Heart left ventricle (tissue), 13 donors: Measurements from ENCODE around the gene CASZ1.

Experiments used
- POLR2A ChIP-seq, 2 donors: fragments of 450-650 bp; IDR thresholded peaks; one replicate each; pipeline ENCODE4 v1.6.1; 2017; ENCODE audit warnings: antibody characterized with exemption in 2 of 2, mild to moderate bottlenecking in 2 of 2, moderate library complexity in 2 of 2
- TF ChIP-seq, protein P1 (sequence below), 12 donors: fragments of 200-600 bp; sonication (generic) in 4 of 12; IDR thresholded peaks; one replicate each; pipeline versions ENCODE4 v1.5.0 to v1.8.0; 2018 to 2022; ENCODE audit warnings: antibody characterized with exemption in 12 of 12, mild to moderate bottlenecking in 5 of 12
- donor health status: ischemic (EF 13 %, LVEDD 7.1; RV severe dilation, severe dysfunction).
- donor health status: DM: no; HTN: yes; CAD: no.
- donor health status: DM: no; HTN: no; CAD: no.
- donor health status: ischemic (EF 25% LVEDD 6.9; RV normal size, moderate dysfunction).
- donor health status: ischemic (EF 25% LVEDD 5.7; RV mildly dilated, moderate dysfunction).
- donor health status: ischemic (EF 35%, LVEDD 5.7; RV mildly dilated, moderate dysfunction).
- donor health status: nonischemic (EF 11% LVEDD 7.7; RV severe dilation, severe dysfunction).
- donor health status: DM: yes; HTN: yes; CAD: no.
- donor health status: PGD.
- donor health status: ischemic (EF 29% LVEDD 5.4; RV normal size, mild dysfunction).
- donor health status: nonischemic (EF 23%, LVEDD 6.1; RV moderate dilation, normal function).

- TF ChIP-seq, protein P1, sequence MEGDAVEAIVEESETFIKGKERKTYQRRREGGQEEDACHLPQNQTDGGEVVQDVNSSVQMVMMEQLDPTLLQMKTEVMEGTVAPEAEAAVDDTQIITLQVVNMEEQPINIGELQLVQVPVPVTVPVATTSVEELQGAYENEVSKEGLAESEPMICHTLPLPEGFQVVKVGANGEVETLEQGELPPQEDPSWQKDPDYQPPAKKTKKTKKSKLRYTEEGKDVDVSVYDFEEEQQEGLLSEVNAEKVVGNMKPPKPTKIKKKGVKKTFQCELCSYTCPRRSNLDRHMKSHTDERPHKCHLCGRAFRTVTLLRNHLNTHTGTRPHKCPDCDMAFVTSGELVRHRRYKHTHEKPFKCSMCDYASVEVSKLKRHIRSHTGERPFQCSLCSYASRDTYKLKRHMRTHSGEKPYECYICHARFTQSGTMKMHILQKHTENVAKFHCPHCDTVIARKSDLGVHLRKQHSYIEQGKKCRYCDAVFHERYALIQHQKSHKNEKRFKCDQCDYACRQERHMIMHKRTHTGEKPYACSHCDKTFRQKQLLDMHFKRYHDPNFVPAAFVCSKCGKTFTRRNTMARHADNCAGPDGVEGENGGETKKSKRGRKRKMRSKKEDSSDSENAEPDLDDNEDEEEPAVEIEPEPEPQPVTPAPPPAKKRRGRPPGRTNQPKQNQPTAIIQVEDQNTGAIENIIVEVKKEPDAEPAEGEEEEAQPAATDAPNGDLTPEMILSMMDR (IDR thresholded peaks at IDR 0.05) = no peak
- no peak for TF ChIP-seq POLR2A (IDR thresholded peaks at IDR 0.05)
These were observed 38.4 kb upstream of the CASZ1 start for GRCh38 chr1:10834770-10835412.
